ENCODE measurements around the gene HMGA1.

Gene HMGA1

GRCh38 chr6:34223956-34224940, 12.4 kb upstream of the HMGA1 start:
- DNase-seq (ENCODE audit: low read depth): peak; percentile 92

GRCh38 chr6:34225551-34225950, 11.1 kb upstream of the HMGA1 start:
- DNase-seq (ENCODE audit: low read depth): no peak

GRCh38 chr6:34226066-34226465, 10.6 kb upstream of the HMGA1 start:
- DNase-seq (ENCODE audit: low read depth): no peak

- no peak for DNase-seq (ENCODE audit: low read depth)
These were observed 9.7 kb upstream of the HMGA1 start for GRCh38 chr6:34226731-34227586.

GRCh38 chr6:34227761-34228421, 8.8 kb upstream of the HMGA1 start:
- no peak for DNase-seq (ENCODE audit: low read depth)

GRCh38 chr6:34229877-34230276, 6.8 kb upstream of the HMGA1 start:
- no peak for DNase-seq (ENCODE audit: low read depth)

- DNase-seq (ENCODE audit: low read depth): no peak
These were observed 5.9 kb upstream of the HMGA1 start for GRCh38 chr6:34230653-34231371.

GRCh38 chr6:34231566-34232336, 4.9 kb upstream of the HMGA1 start:
- DNase-seq (ENCODE audit: low read depth): no peak

GRCh38 chr6:34232901-34233300, 3.8 kb upstream of the HMGA1 start:
- no peak for DNase-seq (ENCODE audit: low read depth)

- DNase-seq (ENCODE audit: low read depth): no peak
These were observed 2.8 kb upstream of the HMGA1 start for GRCh38 chr6:34233867-34234266.

- DNase-seq (ENCODE audit: low read depth): no peak
These were observed 1.9 kb upstream of the HMGA1 start for GRCh38 chr6:34234667-34235306.

GRCh38 chr6:34235307-34236130, 1.2 kb upstream of the HMGA1 start:
- peak; percentile 57 for DNase-seq (ENCODE audit: low read depth)

GRCh38 chr6:34236131-34236442, 586 bp upstream of the HMGA1 start:
- no peak for DNase-seq (ENCODE audit: low read depth)

- no peak for DNase-seq (ENCODE audit: low read depth)
These were observed 646 bp downstream of the HMGA1 start for GRCh38 chr6:34237316-34237721.

- no peak for DNase-seq (ENCODE audit: low read depth)
These were observed 1.3 kb downstream of the HMGA1 start for GRCh38 chr6:34237722-34238584.

GRCh38 chr6:34238585-34239499, 2.2 kb downstream of the HMGA1 start:
- no peak for DNase-seq (ENCODE audit: low read depth)

- no peak for DNase-seq (ENCODE audit: low read depth)
These were observed 2.8 kb downstream of the HMGA1 start for GRCh38 chr6:34239500-34239825.

- DNase-seq (ENCODE audit: low read depth): no peak
These were observed 3.2 kb downstream of the HMGA1 start for GRCh38 chr6:34239893-34240292.

Measured in fibroblast of the conjunctiva (primary cell).